Endothelial cell (in vitro differentiated cells): ENCODE results near the gene FSD1. TPM values are rescaled to one million over a fixed set of nuclear protein-coding genes. Genes with fewer than 3 reads are reported as not detected.
"Not testable (repeated sequence)": the region's sequence is repeated elsewhere in the genome, so short reads cannot be mapped to it uniquely, and the experiment has no call there.

Experiments
- DNase-seq: peaks from one replicate; pipeline ENCODE4 v3.0.0; 2021; ENCODE audit warnings: low spot score
- H3K27ac Mint-ChIP-seq: one replicate; pipeline ENCODE4 v1.8.0; 2021; ENCODE audit warnings: mixed read lengths, inconsistent platforms; ENCODE audit not compliant: unreplicated experiment
- H3K27me3 Mint-ChIP-seq: one replicate; pipeline ENCODE4 v1.8.0; 2021; ENCODE audit warnings: mild to moderate bottlenecking, moderate library complexity, mixed read lengths, inconsistent platforms; ENCODE audit not compliant: unreplicated experiment
- H3K36me3 Mint-ChIP-seq: one replicate; pipeline ENCODE4 v1.8.0; 2021; ENCODE audit warnings: mild to moderate bottlenecking, low read depth, mixed read lengths, inconsistent platforms; ENCODE audit not compliant: unreplicated experiment
- H3K4me1 Mint-ChIP-seq: one replicate; pipeline ENCODE4 v1.8.0; 2021; ENCODE audit warnings: mild to moderate bottlenecking, mixed read lengths, inconsistent platforms; ENCODE audit not compliant: unreplicated experiment
- H3K4me3 Mint-ChIP-seq: one replicate; pipeline ENCODE4 v1.8.0; 2021; ENCODE audit warnings: mild to moderate bottlenecking, mixed read lengths, inconsistent platforms; ENCODE audit not compliant: unreplicated experiment
- H3K9me3 Mint-ChIP-seq: one replicate; pipeline ENCODE4 v1.8.0; 2021; ENCODE audit warnings: mixed read lengths, inconsistent platforms; ENCODE audit not compliant: unreplicated experiment
- total RNA-seq: library from RNA; stranded (reverse); fragmentation: NEBNext Ultra II Directional; extraction: Animal tissue kit (Norgen Biotek cat#: 25700); gene quantifications from one replicate; pipeline ENCODE4 v1.2.1, GENCODE V29; 2021; ENCODE audit not compliant: unreplicated experiment
- TF ChIP-seq, protein P1 (sequence below): fragments of 200-600 bp; sonication (generic); IDR thresholded peaks from one replicate; pipeline ENCODE4 v1.5.0; 2021; ENCODE audit warnings: antibody characterized with exemption; ENCODE audit not compliant: unreplicated experiment

The FSD1 gene
- total RNA-seq, 1 donor from 2014 or later: 19.0 TPM

GRCh38 chr19:4326215-4326836 lies 21.9 kb downstream of the FSD1 start:
- Mint-ChIP-seq H3K36me3 (peaks cover 23% of the 10 kb centered on the region), H3K4me1 (no peaks in the 10 kb centered on the region), H3K4me3 (peak overlapping the region; percentile 37), H3K27me3 (peaks cover 9% of the 10 kb centered on the region), H3K27ac (no peak overlapping the region), H3K9me3 (no peaks in the 10 kb centered on the region)
- TF ChIP-seq, protein P1, sequence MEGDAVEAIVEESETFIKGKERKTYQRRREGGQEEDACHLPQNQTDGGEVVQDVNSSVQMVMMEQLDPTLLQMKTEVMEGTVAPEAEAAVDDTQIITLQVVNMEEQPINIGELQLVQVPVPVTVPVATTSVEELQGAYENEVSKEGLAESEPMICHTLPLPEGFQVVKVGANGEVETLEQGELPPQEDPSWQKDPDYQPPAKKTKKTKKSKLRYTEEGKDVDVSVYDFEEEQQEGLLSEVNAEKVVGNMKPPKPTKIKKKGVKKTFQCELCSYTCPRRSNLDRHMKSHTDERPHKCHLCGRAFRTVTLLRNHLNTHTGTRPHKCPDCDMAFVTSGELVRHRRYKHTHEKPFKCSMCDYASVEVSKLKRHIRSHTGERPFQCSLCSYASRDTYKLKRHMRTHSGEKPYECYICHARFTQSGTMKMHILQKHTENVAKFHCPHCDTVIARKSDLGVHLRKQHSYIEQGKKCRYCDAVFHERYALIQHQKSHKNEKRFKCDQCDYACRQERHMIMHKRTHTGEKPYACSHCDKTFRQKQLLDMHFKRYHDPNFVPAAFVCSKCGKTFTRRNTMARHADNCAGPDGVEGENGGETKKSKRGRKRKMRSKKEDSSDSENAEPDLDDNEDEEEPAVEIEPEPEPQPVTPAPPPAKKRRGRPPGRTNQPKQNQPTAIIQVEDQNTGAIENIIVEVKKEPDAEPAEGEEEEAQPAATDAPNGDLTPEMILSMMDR: no peak
- DNase-seq: no peak

DNA sequence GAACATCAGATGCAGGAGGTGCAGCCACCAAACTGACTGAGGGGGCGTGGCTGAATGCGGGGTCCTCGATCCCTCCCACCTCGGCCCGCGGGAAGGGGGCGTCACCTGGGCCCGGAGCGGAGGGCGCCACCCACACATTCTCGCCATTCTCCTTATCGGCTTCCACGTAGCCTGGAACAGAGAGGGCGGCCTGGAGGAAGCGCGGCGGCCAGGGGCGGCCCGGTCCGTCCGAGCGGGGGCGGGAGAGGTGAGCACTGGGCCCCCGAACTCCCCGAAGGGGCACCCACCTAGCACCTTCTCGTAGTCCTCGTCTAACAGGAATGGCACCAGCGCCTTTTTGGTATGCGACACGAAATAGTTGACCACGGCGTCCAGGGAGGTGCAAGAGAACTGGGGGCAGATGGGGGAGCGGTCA lies 22.4 kb downstream of the FSD1 start:
- H3K27me3 Mint-ChIP-seq: peaks cover 9% of the 10 kb centered on the region
- peaks cover 18% of the 10 kb centered on the region for H3K36me3 Mint-ChIP-seq
- TF ChIP-seq, protein P1: no peak
- DNase-seq: no peak
- no peaks in the 10 kb centered on the region for H3K4me1 Mint-ChIP-seq
- no peaks in the 10 kb centered on the region for H3K9me3 Mint-ChIP-seq
- peak overlapping the region; percentile 82 for H3K4me3 Mint-ChIP-seq
- H3K27ac Mint-ChIP-seq: no peak overlapping the region

GRCh38 chr19:4327252-4327876 lies 23.0 kb downstream of the FSD1 start:
- Mint-ChIP-seq H3K4me1 (no peaks in the 10 kb centered on the region), H3K9me3 (no peaks in the 10 kb centered on the region), H3K4me3 (peak overlapping the region; percentile 82), H3K27ac (no peak overlapping the region), H3K27me3 (peaks cover 9% of the 10 kb centered on the region), H3K36me3 (peaks cover 14% of the 10 kb centered on the region)
- peak; percentile 67 for DNase-seq
- TF ChIP-seq, protein P1: no peak

DNA sequence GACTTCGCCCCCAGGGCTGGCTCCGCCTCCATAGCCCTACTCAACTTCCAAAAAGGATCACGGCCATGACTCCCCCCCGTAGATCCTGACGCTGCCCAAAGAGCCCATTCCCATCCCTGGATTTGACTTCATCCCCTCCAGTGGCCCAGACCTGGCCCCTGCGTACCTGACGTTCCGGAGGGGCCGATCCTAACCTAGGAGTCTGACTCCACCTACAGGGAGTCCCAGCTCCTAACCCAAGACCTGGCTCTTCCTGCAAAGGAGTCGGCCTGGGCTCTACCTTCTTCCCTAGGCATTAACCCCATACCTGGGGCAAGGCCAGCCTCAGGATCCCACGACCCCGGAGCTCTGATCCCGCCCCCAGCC lies 23.5 kb downstream of the FSD1 start:
- DNase-seq: no peak
- Mint-ChIP-seq H3K36me3 (peaks cover 14% of the 10 kb centered on the region), H3K27me3 (peaks cover 9% of the 10 kb centered on the region), H3K9me3 (no peaks in the 10 kb centered on the region), H3K4me3 (peak overlapping the region; percentile 82), H3K4me1 (no peaks in the 10 kb centered on the region), H3K27ac (no peak overlapping the region)
- TF ChIP-seq, protein P1: no peak

- TF ChIP-seq, protein P1: no peak
- H3K27me3 Mint-ChIP-seq: peaks cover 9% of the 10 kb centered on the region
- no peaks in the 10 kb centered on the region for H3K4me1 Mint-ChIP-seq
- H3K36me3 Mint-ChIP-seq: peaks cover 14% of the 10 kb centered on the region
- H3K4me3 Mint-ChIP-seq: no peak overlapping the region
- DNase-seq: peak; percentile 96
- no peaks in the 10 kb centered on the region for H3K9me3 Mint-ChIP-seq
- no peak overlapping the region for H3K27ac Mint-ChIP-seq
These were observed 24.0 kb downstream of the FSD1 start for GRCh38 chr19:4328243-4328990.

- peak overlapping the region; percentile 24 for H3K4me3 Mint-ChIP-seq
- not testable (repeated sequence) for H3K9me3 Mint-ChIP-seq, H3K4me1 Mint-ChIP-seq, H3K27ac Mint-ChIP-seq, H3K27me3 Mint-ChIP-seq, DNase-seq
- H3K36me3 Mint-ChIP-seq: peaks cover 18% of the 10 kb centered on the region
These were observed 24.7 kb downstream of the FSD1 start for GRCh38 chr19:4328991-4329681.
